PC-3 (cell line): Measurements from ENCODE around the gene SMAP2. TPM values are rescaled to one million over a fixed set of nuclear protein-coding genes. Genes with fewer than 3 reads are reported as not detected.

ENCODE experiments used
- ATAC-seq: fragments of 200-7000 bp; cut with Tn5 transposase; 2 replicates; pipeline ENCODE4 v1.9.1; 2020; ENCODE audit warnings: mild to moderate bottlenecking, moderate library complexity
- BruUV-seq: library from RNA; stranded (reverse); fragments of 400-500 nt; replicated peaks from 2 replicates; lab custom pipeline; 2021; lab: Mats Ljungman, UMichigan
- CTCF ChIA-PET: fragments of 300-600 bp; sonication (Branson Sonifier 250); formaldehyde crosslinking; loops from one replicate; lab custom pipeline; 2022; ENCODE audit warnings: antibody characterized with exemption; lab: Charles Lee
- POLR2A ChIA-PET: fragments of 300-600 bp; sonication (Branson Sonifier 250); formaldehyde crosslinking; loops from one replicate; lab custom pipeline; 2022; ENCODE audit warnings: antibody characterized with exemption; ENCODE audit not compliant: unreplicated experiment; lab: Charles Lee
- DNase-seq: peaks from one replicate; pipeline ENCODE4 v3.0.0-alpha.2; 2015
- H2AFZ ChIP-seq: fragments of 300-600 bp; sonication (generic); 2 replicates; pipeline ENCODE4 v1.6.0; 2016; ENCODE audit warnings: antibody characterized with exemption, low read length
- H3F3A ChIP-seq: fragments of 300-600 bp; sonication (generic); one replicate; pipeline ENCODE4 v1.6.0; 2017; ENCODE audit warnings: antibody characterized with exemption, low read length, control low read depth, mild to moderate bottlenecking; ENCODE audit not compliant: unreplicated experiment
- H3K27ac ChIP-seq: fragments of 300-600 bp; sonication (generic); 2 replicates; pipeline ENCODE4 v1.5.1; 2016; ENCODE audit warnings: mild to moderate bottlenecking, low read length
- H3K27me3 ChIP-seq: fragments of 300-600 bp; sonication (generic); 2 replicates; pipeline ENCODE4 v1.6.1; 2016; ENCODE audit warnings: low read length, mixed read lengths
- H3K36me3 ChIP-seq: fragments of 300-600 bp; sonication (generic); 2 replicates; pipeline ENCODE4 v1.6.1; 2016; ENCODE audit warnings: low read depth, mixed run types, low read length, mixed read lengths
- H3K4me1 ChIP-seq: fragments of 300-600 bp; sonication (generic); 2 replicates; pipeline ENCODE4 v1.5.1; 2016; ENCODE audit warnings: low read length; ENCODE audit not compliant: insufficient read depth
- H3K4me2 ChIP-seq: fragments of 300-600 bp; sonication (generic); 2 replicates; pipeline ENCODE4 v1.6.0; 2016; ENCODE audit warnings: low read length
- H3K4me3 ChIP-seq: fragments of 300-600 bp; sonication (generic); 2 replicates; pipeline ENCODE4 v1.5.1; 2016; ENCODE audit warnings: mild to moderate bottlenecking, low read length, mixed read lengths
- H3K79me2 ChIP-seq: fragments of 300-600 bp; sonication (generic); 2 replicates; pipeline ENCODE4 v1.6.1; 2017; ENCODE audit warnings: low read length, mixed read lengths
- H3K9ac ChIP-seq: fragments of 300-600 bp; sonication (generic); 2 replicates; pipeline ENCODE4 v1.6.0; 2016; ENCODE audit warnings: mild to moderate bottlenecking, low read length
- H3K9me2 ChIP-seq: fragments of 300-600 bp; sonication (generic); replicated peaks from 2 replicates; pipeline ENCODE4 v1.6.1; 2016; ENCODE audit warnings: mixed run types, low read length, mixed read lengths
- H3K9me3 ChIP-seq: fragments of 300-600 bp; sonication (generic); 2 replicates; pipeline ENCODE4 v1.6.1; 2016; ENCODE audit warnings: low read length, mixed read lengths
- H4K20me1 ChIP-seq: fragments of 300-600 bp; sonication (generic); 2 replicates; pipeline ENCODE4 v1.6.1; 2016; ENCODE audit warnings: low read length, mixed read lengths
- CTCF ChIP-seq: fragments of 300-600 bp; sonication (generic); conservative IDR thresholded peaks from 2 replicates; pipeline ENCODE4 v1.5.1; 2017; ENCODE audit warnings: antibody characterized with exemption, low read depth, mild to moderate bottlenecking, low read length
- EZH2 ChIP-seq: fragments of 300-600 bp; sonication (generic); IDR thresholded peaks from one replicate; pipeline ENCODE4 v1.6.1; 2017; ENCODE audit warnings: antibody characterized with exemption, mild to moderate bottlenecking, low read length; ENCODE audit not compliant: unreplicated experiment
- EZH2phosphoT487 ChIP-seq: fragments of 300-600 bp; sonication (generic); IDR thresholded peaks from 2 replicates; pipeline ENCODE4 v1.6.1; 2018; ENCODE audit warnings: mild to moderate bottlenecking, antibody characterized with exemption, low read length, borderline replicate concordance
- intact Hi-C: fragments of 100-400 bp; cut with micrococcal nuclease; formaldehyde crosslinking; loops from 2 replicates; pipeline ENCODE4 v1.9.0; 2023
- total RNA-seq: library from RNA; depleted of rRNA; stranded (reverse); fragments of >200 nt; gene quantifications from 2 replicates; pipeline ENCODE4 v1.2.3, GENCODE V29; 2014

Gene SMAP2
- total RNA-seq, 1 experiment from 2014 or later, result 48.1 TPM

GRCh38 chr1:40405812-40406211, 32.3 kb downstream of the SMAP2 start:
- no peak overlapping the region for H3K27ac ChIP-seq

GRCh38 chr1:40407453-40407852, 33.9 kb downstream of the SMAP2 start:
- Histone ChIP-seq H3K9me3 (no peaks in the 10 kb centered on the region), H3K9me2 (no peaks in the 10 kb centered on the region), H3K9ac (no peak overlapping the region), H3K27me3 (no peaks in the 10 kb centered on the region), H3K4me2 (no peak overlapping the region), H3F3A (no peaks in the 10 kb centered on the region), H3K36me3 (peaks cover 15% of the 10 kb centered on the region), H3K4me3 (no peak overlapping the region), H3K4me1 (peaks cover 6% of the 10 kb centered on the region; the same call in 1 of the 2 replicates), H3K79me2 (peaks cover 46% of the 10 kb centered on the region), H2AFZ (no peak overlapping the region), H4K20me1 (no peaks in the 10 kb centered on the region), H3K27ac (no peak overlapping the region)
- intact Hi-C loops, result loop anchor here (5.0 kb wide), 1 partner anchor 35 kb away; the partner anchor contains the start of gene SMAP2
- TF ChIP-seq EZH2phosphoT487, result no peak
- no peak for TF ChIP-seq EZH2
- TF ChIP-seq CTCF, result no peak
- ATAC-seq, result no peak
- DNase-seq, result no peak
- CTCF ChIA-PET, result no interaction called here
- no TSS peak for BruUV-seq
- POLR2A ChIA-PET, result no interaction called here

More at GRCh38 chr1:40405812-40406211, 32.3 kb downstream of the SMAP2 start:
- no peaks in the 10 kb centered on the region for H3F3A ChIP-seq
- ChIA-PET POLR2A (no interaction called here), CTCF (interaction anchor here (0.6 to 1.9 kb wide), 3 partner anchors 26 to 262 kb away, joined by 5 to 16 read pairs (median 11); no protein-coding TSS in a partner anchor)
- H3K27me3 ChIP-seq, result no peaks in the 10 kb centered on the region
- no peak overlapping the region for H3K4me2 ChIP-seq
- H4K20me1 ChIP-seq, result no peaks in the 10 kb centered on the region
- peaks cover 12% of the 10 kb centered on the region for H3K36me3 ChIP-seq
- DNase-seq, result no peak
- peaks cover 62% of the 10 kb centered on the region for H3K79me2 ChIP-seq
- H3K9me3 ChIP-seq, result no peaks in the 10 kb centered on the region
- H3K9me2 ChIP-seq, result no peaks in the 10 kb centered on the region
- no peak overlapping the region for H2AFZ ChIP-seq
- no TSS peak for BruUV-seq
- no peak for ATAC-seq
- no peak overlapping the region for H3K9ac ChIP-seq
- intact Hi-C loops, result loop anchor here (2.0 to 5.0 kb wide), 2 partner anchors 34 to 321 kb away; partner anchors contain the start of gene SMAP2
- H3K4me3 ChIP-seq, result no peak overlapping the region
- TF ChIP-seq EZH2phosphoT487 (no peak), CTCF (no peak), EZH2 (no peak)
- peaks cover 6% of the 10 kb centered on the region; the same call in 1 of the 2 replicates for H3K4me1 ChIP-seq

GRCh38 chr1:40409467-40409866, 35.9 kb downstream of the SMAP2 start:
- CTCF ChIA-PET, result no interaction called here
- Histone ChIP-seq H3K9ac (no peak overlapping the region), H3K36me3 (peaks cover 26% of the 10 kb centered on the region), H3F3A (no peaks in the 10 kb centered on the region), H2AFZ (no peak overlapping the region), H3K79me2 (peaks cover 25% of the 10 kb centered on the region), H3K27me3 (no peaks in the 10 kb centered on the region), H3K4me2 (no peak overlapping the region), H3K9me2 (no peaks in the 10 kb centered on the region), H3K27ac (no peak overlapping the region), H3K4me1 (peaks cover 3% of the 10 kb centered on the region; the same call in 1 of the 2 replicates), H3K9me3 (no peaks in the 10 kb centered on the region), H4K20me1 (no peaks in the 10 kb centered on the region), H3K4me3 (no peak overlapping the region)
- POLR2A ChIA-PET, result no interaction called here
- DNase-seq (no peak), ATAC-seq (no peak)
- intact Hi-C loops, result loop anchor here (5.0 kb wide), 1 partner anchor 37 kb away; the partner anchor contains the start of gene SMAP2
- no TSS peak for BruUV-seq
- TF ChIP-seq CTCF, result no peak
